ENCODE data around the gene RCAN1.

RCAN1 gene

GRCh38 chr21:34625030-34625593 lies 10.2 kb upstream of the RCAN1 start:
- Histone ChIP-seq H4K20me1 (no peaks in the 10 kb centered on the region), H3K36me3 (no peaks in the 10 kb centered on the region), H3K4me1 (peaks cover 17% of the 10 kb centered on the region), H3K4me2 (no peak overlapping the region), H3K9ac (no peak overlapping the region), H3K9me3 (peaks cover 11% of the 10 kb centered on the region; the same call in 1 of the 2 replicates), H3K27ac (no peak overlapping the region), H3K27me3 (no peaks in the 10 kb centered on the region), H3K4me3 (no peak overlapping the region)
- TF ChIP-seq Cebpa-rat (IDR thresholded peaks at IDR 0.05) = no peak

GRCh38 chr21:34623516-34623915 lies 8.6 kb upstream of the RCAN1 start:
- Histone ChIP-seq H3K27ac (no peak overlapping the region), H3K4me2 (peak overlapping the region; percentile 33; the same call in 1 of the 2 replicates), H3K9me3 (peaks cover 3% of the 10 kb centered on the region; the same call in 1 of the 2 replicates)

GRCh38 chr21:34621434-34622350 lies 6.8 kb upstream of the RCAN1 start:
- Histone ChIP-seq H3K27ac (no peak overlapping the region), H3K4me3 (no peak overlapping the region), H3K27me3 (no peaks in the 10 kb centered on the region), H3K4me2 (no peak overlapping the region), H4K20me1 (no peaks in the 10 kb centered on the region), H3K36me3 (no peaks in the 10 kb centered on the region), H3K9me3 (0 out of 2 replicates have a peak, but pooled peaks cover 3% of the 10 kb centered on the region), H3K9ac (no peak overlapping the region), H3K4me1 (peaks cover 51% of the 10 kb centered on the region)
- TF ChIP-seq Cebpa-rat (IDR thresholded peaks at IDR 0.05) = no peak

More at GRCh38 chr21:34623516-34623915, 8.6 kb upstream of the RCAN1 start:
- H3K4me1 ChIP-seq = peaks cover 33% of the 10 kb centered on the region
- no peaks in the 10 kb centered on the region for H3K36me3 ChIP-seq
- TF ChIP-seq Cebpa-rat (IDR thresholded peaks at IDR 0.05) = no peak
- no peak overlapping the region for H3K4me3 ChIP-seq
- H4K20me1 ChIP-seq = no peaks in the 10 kb centered on the region
- no peak overlapping the region for H3K9ac ChIP-seq
- H3K27me3 ChIP-seq = no peaks in the 10 kb centered on the region

- H3K4me3 ChIP-seq = no peak overlapping the region
- H3K9me3 ChIP-seq = 0 out of 2 replicates have a peak, but pooled peaks cover 3% of the 10 kb centered on the region
- peak overlapping the region; percentile 59 for H3K27ac ChIP-seq
- H3K4me1 ChIP-seq = peaks cover 65% of the 10 kb centered on the region
- H3K27me3 ChIP-seq = no peaks in the 10 kb centered on the region
- H4K20me1 ChIP-seq = no peaks in the 10 kb centered on the region
- no peak for TF ChIP-seq Cebpa-rat (IDR thresholded peaks at IDR 0.05)
- H3K4me2 ChIP-seq = peak overlapping the region; percentile 56
- H3K36me3 ChIP-seq = no peaks in the 10 kb centered on the region
- no peak overlapping the region for H3K9ac ChIP-seq
Measured at GRCh38 chr21:34619841-34620665, 5.1 kb upstream of the RCAN1 start.

- Histone ChIP-seq H3K9ac (0 out of 2 replicates have a peak overlapping the region, but pooled peaks have one; percentile 38), H3K9me3 (0 out of 2 replicates have a peak, but pooled peaks cover 3% of the 10 kb centered on the region), H3K27me3 (peaks cover 9% of the 10 kb centered on the region), H3K4me2 (peak overlapping the region; percentile 90), H3K4me3 (no peak overlapping the region), H3K27ac (peak overlapping the region; percentile 78), H3K4me1 (peaks cover 71% of the 10 kb centered on the region), H3K36me3 (no peaks in the 10 kb centered on the region), H4K20me1 (0 out of 2 replicates have a peak, but pooled peaks cover 6% of the 10 kb centered on the region)
- TF ChIP-seq Cebpa-rat (IDR thresholded peaks at IDR 0.05) = no peak
Measured at GRCh38 chr21:34618941-34619340, 4.0 kb upstream of the RCAN1 start.

- Histone ChIP-seq H3K27ac (peak overlapping the region; percentile 78), H3K4me1 (peaks cover 72% of the 10 kb centered on the region), H3K4me2 (peak overlapping the region; percentile 90)
Measured at GRCh38 chr21:34617753-34618339, 2.9 kb upstream of the RCAN1 start.

GRCh38 chr21:34615487-34615814 lies 538 bp upstream of the RCAN1 start:
- Histone ChIP-seq H3K4me1 (peaks cover 84% of the 10 kb centered on the region), H3K9me3 (no peaks in the 10 kb centered on the region), H3K9ac (peak overlapping the region; percentile 86; the same call in 1 of the 2 replicates), H3K36me3 (no peaks in the 10 kb centered on the region), H3K27ac (no peak overlapping the region), H4K20me1 (peaks cover 35% of the 10 kb centered on the region), H3K4me2 (peak overlapping the region; percentile 90), H3K4me3 (peak overlapping the region; percentile 96), H3K27me3 (peaks cover 23% of the 10 kb centered on the region)
- no peak for TF ChIP-seq Cebpa-rat (IDR thresholded peaks at IDR 0.05)

More at GRCh38 chr21:34617753-34618339, 2.9 kb upstream of the RCAN1 start:
- peaks cover 20% of the 10 kb centered on the region for H3K27me3 ChIP-seq
- 0 out of 2 replicates have a peak, but pooled peaks cover 3% of the 10 kb centered on the region for H3K9me3 ChIP-seq
- H4K20me1 ChIP-seq = peaks cover 17% of the 10 kb centered on the region
- H3K36me3 ChIP-seq = no peaks in the 10 kb centered on the region
- peak overlapping the region; percentile 38; the same call in 1 of the 2 replicates for H3K9ac ChIP-seq
- no peak for TF ChIP-seq Cebpa-rat (IDR thresholded peaks at IDR 0.05)
- H3K4me3 ChIP-seq = no peak overlapping the region; the same call in 1 of the 2 replicates

- peaks cover 23% of the 10 kb centered on the region for H3K27me3 ChIP-seq
- H3K9ac ChIP-seq = peak overlapping the region; percentile 86
- H3K27ac ChIP-seq = peak overlapping the region; percentile 78
- H3K4me2 ChIP-seq = peak overlapping the region; percentile 90
- no peak for TF ChIP-seq Cebpa-rat (IDR thresholded peaks at IDR 0.05)
- no peaks in the 10 kb centered on the region for H3K36me3 ChIP-seq
- H4K20me1 ChIP-seq = peaks cover 50% of the 10 kb centered on the region
- H3K4me1 ChIP-seq = peaks cover 69% of the 10 kb centered on the region
- no peaks in the 10 kb centered on the region for H3K9me3 ChIP-seq
- peak overlapping the region; percentile 96 for H3K4me3 ChIP-seq
Measured at GRCh38 chr21:34613679-34614627, 960 bp downstream of the RCAN1 start.

Measured in BLaER1 (cell line).